ENCODE measurements around the gene ZBTB34. TPM values are rescaled to one million over a fixed set of nuclear protein-coding genes. Genes with fewer than 3 reads are reported as not detected.
"Not testable (repeated sequence)": the region's sequence is repeated elsewhere in the genome, so short reads cannot be mapped to it uniquely, and the experiment has no call there.

The ZBTB34 gene
- total RNA-seq, 5 donors from 2014 or later (not counting 1 experiment from before 2014, with no cell fraction given), result 5.4 to 8.7 (median 7.9) TPM

DNA sequence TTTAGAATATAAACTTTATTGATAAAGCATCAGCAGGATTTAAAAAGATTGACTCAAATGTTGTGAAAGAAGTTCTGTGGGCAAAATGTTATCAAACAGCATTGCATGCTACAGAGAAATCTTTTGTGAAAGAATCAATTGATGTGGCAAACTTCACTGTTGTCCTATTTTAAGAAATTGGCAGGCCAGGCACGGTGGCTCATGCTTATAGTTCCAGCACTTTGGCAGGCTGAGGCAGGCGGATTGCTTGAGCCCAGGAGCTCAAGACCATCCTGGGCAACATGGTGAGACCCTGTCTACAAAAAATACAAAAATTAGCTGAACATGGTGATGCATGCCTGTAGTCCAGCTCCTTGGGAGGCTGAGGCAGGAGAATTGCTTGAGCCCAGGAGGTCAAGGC lies 38.2 kb upstream of the ZBTB34 start:
- H3K9me3 Mint-ChIP-seq, result peaks cover 0 to 14% (median 13%) of the 10 kb centered on the region in 3 donors
- DNase-seq (no peak), ATAC-seq (replicated peaks in 1 of 4) (no peak)
- Histone ChIP-seq H3K27ac (ENCODE audit: low read length) (no peak overlapping the region), H3K36me3 (ENCODE audit: control insufficient read depth in 2 of 2, extremely low read depth in 1 of 2, insufficient read depth in 1 of 2, low read length in 1 of 2) (peaks cover 0 to 12% of the 10 kb centered on the region in 2 donors), H3K4me1 (ENCODE audit: control insufficient read depth in 1 of 2, extremely low read depth in 1 of 2, insufficient read depth in 2 of 2, low read length in 2 of 2) (no peaks in the 10 kb centered on the region), H3K4me3 (ENCODE audit: control insufficient read depth in 1 of 2, extremely low read depth in 1 of 2, low read length in 1 of 2) (no peak overlapping the region), H3K27me3 (replicated peaks in 1 of 2; ENCODE audit: control insufficient read depth in 2 of 2, extremely low read depth in 1 of 2, insufficient read depth in 2 of 2, low read length in 1 of 2) (no peaks in the 10 kb centered on the region), H3K9me3 (peaks cover 3% of the 10 kb centered on the region)
- WGBS (ENCODE audit: insufficient coverage), result 50% methylated on average over 1 of the region's 2 CpGs
- POLR2A ChIA-PET, result no interaction called here
- peaks cover 44 to 49% (median 47%) of the 10 kb centered on the region in 3 donors for H3K4me1 Mint-ChIP-seq
- H3K27ac Mint-ChIP-seq, result no peak overlapping the region
- CTCF ChIA-PET, result interaction anchor here in 1 of 2 donors (0.6 kb wide), 1 partner anchor 44 kb away, joined by 3 read pairs; no protein-coding TSS in a partner anchor
- no peaks in the 10 kb centered on the region for H3K27me3 Mint-ChIP-seq
- H3K4me3 Mint-ChIP-seq, result no peak overlapping the region
- peaks cover 55% of the 10 kb centered on the region for H3K36me3 Mint-ChIP-seq

- H3K4me3 Mint-ChIP-seq, result no peak overlapping the region
- H3K27me3 Mint-ChIP-seq, result no peaks in the 10 kb centered on the region
- ATAC-seq (replicated peaks in 1 of 4) (no peak), DNase-seq (no peak)
- H3K36me3 Mint-ChIP-seq, result peaks cover 51% of the 10 kb centered on the region
- no peak overlapping the region for H3K27ac Mint-ChIP-seq
- ChIA-PET POLR2A (no interaction called here), CTCF (no interaction called here)
- no peak overlapping the region for H3K4me3 ChIP-seq (ENCODE audit: control insufficient read depth in 1 of 2, extremely low read depth in 1 of 2, low read length in 1 of 2)
- H3K27me3 ChIP-seq (replicated peaks in 1 of 2; ENCODE audit: control insufficient read depth in 2 of 2, extremely low read depth in 1 of 2, insufficient read depth in 2 of 2, low read length in 1 of 2), result no peaks in the 10 kb centered on the region
- peaks cover 0 to 14% (median 11%) of the 10 kb centered on the region in 3 donors for H3K9me3 Mint-ChIP-seq
- H3K36me3 ChIP-seq (ENCODE audit: control insufficient read depth in 2 of 2, extremely low read depth in 1 of 2, insufficient read depth in 1 of 2, low read length in 1 of 2), result peaks cover 0 to 15% of the 10 kb centered on the region in 2 donors
- H3K4me1 ChIP-seq (ENCODE audit: control insufficient read depth in 1 of 2, extremely low read depth in 1 of 2, insufficient read depth in 2 of 2, low read length in 2 of 2), result no peaks in the 10 kb centered on the region
- peaks cover 44 to 49% (median 47%) of the 10 kb centered on the region in 3 donors for H3K4me1 Mint-ChIP-seq
- H3K27ac ChIP-seq (ENCODE audit: low read length), result no peak overlapping the region
- WGBS (ENCODE audit: insufficient coverage), result 100% methylated on average over 1 of the region's 1 CpG
- peaks cover 3% of the 10 kb centered on the region for H3K9me3 ChIP-seq
Observed at GRCh38 chr9:126822873-126823272, 37.6 kb upstream of the ZBTB34 start.

DNA sequence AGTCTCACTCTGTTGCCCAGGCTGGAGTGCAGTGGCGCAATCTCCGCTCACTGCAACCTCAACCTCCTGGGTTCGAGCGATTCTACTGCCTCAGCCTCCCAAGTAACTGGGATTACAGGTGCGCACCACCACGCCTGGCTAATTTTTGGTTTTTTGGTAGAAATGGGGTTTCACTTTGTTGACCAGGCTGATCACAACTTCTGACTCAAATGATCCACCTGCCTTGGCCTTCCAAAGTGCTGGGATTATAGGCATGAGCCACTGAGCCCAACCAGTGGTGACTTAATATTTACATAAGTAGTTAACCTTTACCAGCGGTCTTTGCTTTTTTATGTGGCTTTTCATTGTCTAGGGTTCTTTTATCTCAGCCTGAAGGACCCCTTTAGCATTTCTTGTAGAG lies 36.4 kb upstream of the ZBTB34 start:
- H3K27ac Mint-ChIP-seq; H3K27me3 ChIP-seq (replicated peaks in 1 of 2; ENCODE audit: control insufficient read depth in 2 of 2, extremely low read depth in 1 of 2, insufficient read depth in 2 of 2, low read length in 1 of 2); ATAC-seq (replicated peaks in 1 of 4); H3K9me3 Mint-ChIP-seq; H3K4me3 Mint-ChIP-seq; DNase-seq; H3K9me3 ChIP-seq; CTCF ChIA-PET; H3K27ac ChIP-seq (ENCODE audit: low read length); H3K27me3 Mint-ChIP-seq; H3K4me1 ChIP-seq (ENCODE audit: control insufficient read depth in 1 of 2, extremely low read depth in 1 of 2, insufficient read depth in 2 of 2, low read length in 2 of 2); H3K4me3 ChIP-seq (ENCODE audit: control insufficient read depth in 1 of 2, extremely low read depth in 1 of 2, low read length in 1 of 2): not testable (repeated sequence)
- peaks cover 46 to 50% (median 49%) of the 10 kb centered on the region in 3 donors for H3K4me1 Mint-ChIP-seq
- no CpG with 5 or more reads among the region's 7 CpGs for WGBS (ENCODE audit: insufficient coverage)
- H3K36me3 Mint-ChIP-seq, result peaks cover 42% of the 10 kb centered on the region
- H3K36me3 ChIP-seq (ENCODE audit: control insufficient read depth in 2 of 2, extremely low read depth in 1 of 2, insufficient read depth in 1 of 2, low read length in 1 of 2), result peaks cover 0 to 12% of the 10 kb centered on the region in 2 donors
- POLR2A ChIA-PET, result interaction anchor here in 1 of 2 donors (0.6 kb wide), 2 partner anchors 38 to 1547 kb away, joined by 4 to 5 read pairs; no protein-coding TSS in a partner anchor

- Histone ChIP-seq H3K4me3 (ENCODE audit: control insufficient read depth in 1 of 2, extremely low read depth in 1 of 2, low read length in 1 of 2) (no peak overlapping the region), H3K27ac (ENCODE audit: low read length) (no peak overlapping the region), H3K36me3 (ENCODE audit: control insufficient read depth in 2 of 2, extremely low read depth in 1 of 2, insufficient read depth in 1 of 2, low read length in 1 of 2) (peaks cover 0 to 17% of the 10 kb centered on the region in 2 donors), H3K4me1 (ENCODE audit: control insufficient read depth in 1 of 2, extremely low read depth in 1 of 2, insufficient read depth in 2 of 2, low read length in 2 of 2) (no peaks in the 10 kb centered on the region), H3K27me3 (replicated peaks in 1 of 2; ENCODE audit: control insufficient read depth in 2 of 2, extremely low read depth in 1 of 2, insufficient read depth in 2 of 2, low read length in 1 of 2) (no peaks in the 10 kb centered on the region), H3K9me3 (no peaks in the 10 kb centered on the region)
- Mint-ChIP-seq H3K9me3 (no peaks in the 10 kb centered on the region), H3K27me3 (no peaks in the 10 kb centered on the region), H3K4me1 (peaks cover 38 to 41% (median 41%) of the 10 kb centered on the region in 3 donors), H3K27ac (no peak overlapping the region), H3K4me3 (no peak overlapping the region), H3K36me3 (peaks cover 47% of the 10 kb centered on the region)
- 93% methylated on average over 3 of the region's 7 CpGs for WGBS (ENCODE audit: insufficient coverage)
- ATAC-seq (replicated peaks in 1 of 4) (no peak), DNase-seq (no peak)
- CTCF ChIA-PET, result no interaction called here
- POLR2A ChIA-PET, result no interaction called here
Observed at GRCh38 chr9:126827227-126827626, 33.2 kb upstream of the ZBTB34 start.

GRCh38 chr9:126829035-126829434 lies 31.4 kb upstream of the ZBTB34 start:
- Mint-ChIP-seq H3K4me1 (peaks cover 32 to 42% (median 36%) of the 10 kb centered on the region in 3 donors), H3K9me3 (no peaks in the 10 kb centered on the region), H3K27ac (no peak overlapping the region), H3K36me3 (peaks cover 53% of the 10 kb centered on the region), H3K27me3 (no peaks in the 10 kb centered on the region), H3K4me3 (no peak overlapping the region)
- ChIA-PET POLR2A (interaction anchor here in 1 of 2 donors (0.9 kb wide), 1 partner anchor 15 kb away, joined by 3 read pairs; no protein-coding TSS in a partner anchor), CTCF (interaction anchor here in 1 of 2 donors (0.6 kb wide), 1 partner anchor 15 kb away, joined by 9 read pairs; no protein-coding TSS in a partner anchor)
- Histone ChIP-seq H3K9me3 (no peaks in the 10 kb centered on the region), H3K36me3 (ENCODE audit: control insufficient read depth in 2 of 2, extremely low read depth in 1 of 2, insufficient read depth in 1 of 2, low read length in 1 of 2) (peaks cover 11 to 35% of the 10 kb centered on the region in 2 donors), H3K4me1 (ENCODE audit: control insufficient read depth in 1 of 2, extremely low read depth in 1 of 2, insufficient read depth in 2 of 2, low read length in 2 of 2) (no peaks in the 10 kb centered on the region), H3K27ac (ENCODE audit: low read length) (no peak overlapping the region), H3K4me3 (ENCODE audit: control insufficient read depth in 1 of 2, extremely low read depth in 1 of 2, low read length in 1 of 2) (no peak overlapping the region), H3K27me3 (replicated peaks in 1 of 2; ENCODE audit: control insufficient read depth in 2 of 2, extremely low read depth in 1 of 2, insufficient read depth in 2 of 2, low read length in 1 of 2) (no peaks in the 10 kb centered on the region)
- ATAC-seq (replicated peaks in 1 of 4) (no peak), DNase-seq (no peak)
- WGBS (ENCODE audit: insufficient coverage), result no CpG with 5 or more reads among the region's 1 CpG

- ChIA-PET POLR2A (no interaction called here), CTCF (interaction anchor here in 1 of 2 donors (0.6 kb wide), 1 partner anchor 14 kb away, joined by 5 read pairs; no protein-coding TSS in a partner anchor)
- Mint-ChIP-seq H3K4me3 (no peak overlapping the region), H3K36me3 (peaks cover 54% of the 10 kb centered on the region), H3K27ac (no peak overlapping the region), H3K4me1 (peaks cover 33 to 45% (median 36%) of the 10 kb centered on the region in 3 donors), H3K9me3 (no peaks in the 10 kb centered on the region), H3K27me3 (no peaks in the 10 kb centered on the region)
- ATAC-seq (replicated peaks in 1 of 4) (no peak), DNase-seq (no peak)
- Histone ChIP-seq H3K27ac (ENCODE audit: low read length) (no peak overlapping the region), H3K27me3 (replicated peaks in 1 of 2; ENCODE audit: control insufficient read depth in 2 of 2, extremely low read depth in 1 of 2, insufficient read depth in 2 of 2, low read length in 1 of 2) (no peaks in the 10 kb centered on the region), H3K9me3 (no peaks in the 10 kb centered on the region), H3K4me3 (ENCODE audit: control insufficient read depth in 1 of 2, extremely low read depth in 1 of 2, low read length in 1 of 2) (no peak overlapping the region), H3K4me1 (ENCODE audit: control insufficient read depth in 1 of 2, extremely low read depth in 1 of 2, insufficient read depth in 2 of 2, low read length in 2 of 2) (no peaks in the 10 kb centered on the region), H3K36me3 (ENCODE audit: control insufficient read depth in 2 of 2, extremely low read depth in 1 of 2, insufficient read depth in 1 of 2, low read length in 1 of 2) (peaks cover 13 to 43% of the 10 kb centered on the region in 2 donors)
- WGBS (ENCODE audit: insufficient coverage), result 64% methylated on average over 3 of the region's 3 CpGs
Observed at GRCh38 chr9:126830827-126831226, 29.6 kb upstream of the ZBTB34 start.

Measured in T-cell (primary cell).